Measurements from ENCODE around the gene GALNT6. TPM values are rescaled to one million over a fixed set of nuclear protein-coding genes. Genes with fewer than 3 reads are reported as not detected.

GALNT6 gene
- total and polyA plus RNA-seq, 9 of the 15 experiments (the other 6 are each of a cell fraction or from before 2014, with no cell fraction given), result 1.5 to 8.6 (median 5.1) TPM

DNA sequence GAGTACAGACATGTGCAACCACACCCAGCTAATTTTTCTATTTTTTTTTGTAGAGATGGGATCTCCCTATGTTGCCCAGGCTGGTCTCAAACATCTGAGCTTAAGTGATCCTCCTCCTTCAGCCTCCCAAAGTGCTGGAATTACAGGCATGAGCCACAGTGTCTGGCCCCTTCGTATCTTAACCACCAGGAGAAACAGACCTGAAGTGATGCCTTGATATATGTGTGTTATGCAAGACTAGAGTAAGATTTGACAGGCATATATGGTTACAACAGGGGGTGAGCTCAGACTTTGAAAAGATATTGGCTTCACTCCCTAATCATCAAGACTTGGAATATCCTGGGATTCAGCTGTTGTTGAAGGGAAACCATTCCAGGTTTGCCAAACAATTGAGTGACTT is 10.7 kb upstream of the GALNT6 start (continued):
- no peak for TF ChIP-seq MAFF (IDR thresholded peaks at IDR 0.05; ENCODE audit: low read length)
- TF ChIP-seq CBFA2T3 (IDR thresholded peaks at IDR 0.05), result peak; percentile 33; the same call in 1 of the 2 replicates

DNA sequence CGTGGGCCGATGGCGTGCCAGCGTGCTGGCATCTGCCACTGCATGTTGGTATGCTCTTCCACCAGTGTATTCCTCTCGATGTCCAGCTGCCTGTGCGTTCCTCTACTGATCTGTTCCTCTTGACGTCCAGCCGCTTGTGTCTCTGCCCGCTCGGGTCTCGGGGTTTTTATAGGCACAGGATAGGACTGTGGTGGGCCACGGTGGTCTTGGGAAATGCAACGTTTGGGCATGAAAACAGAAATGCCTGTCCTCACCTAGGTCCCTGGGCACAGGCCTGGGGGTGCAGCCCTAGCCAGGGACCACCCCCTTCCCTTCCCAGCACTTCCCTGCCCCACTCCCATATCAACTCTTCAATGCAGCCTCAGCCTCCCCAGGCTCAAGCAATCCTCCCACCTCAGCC is 10.3 kb upstream of the GALNT6 start:
- Histone ChIP-seq H3K27me3 (ENCODE audit: control insufficient read depth in 2 of 2, insufficient read depth in 2 of 2, low read length in 2 of 2) (peaks cover 0 to 7% of the 10 kb centered on the region in 2 experiments; a peak in 1 of 5 replicates), H4K20me1 (replicated peaks; ENCODE audit: control insufficient read depth, insufficient read depth, low read length) (no peaks in the 10 kb centered on the region), H3K79me2 (ENCODE audit: control insufficient read depth, insufficient read depth, low read length) (no peaks in the 10 kb centered on the region), H3K9me1 (ENCODE audit: control insufficient read depth, insufficient read depth, low read length) (no peaks in the 10 kb centered on the region), H2AFZ (ENCODE audit: low read depth, low read length) (0 out of 2 replicates have a peak overlapping the region, but pooled peaks have one; percentile 1), H3K4me3 (no peak overlapping the region), H3K27ac (ENCODE audit: extremely low read depth, low read depth, low read length) (no peak overlapping the region), H3K4me2 (ENCODE audit: insufficient read depth, low read length) (no peak overlapping the region), H3K36me3 (ENCODE audit: control insufficient read depth, insufficient read depth, low read length) (no peaks in the 10 kb centered on the region), H3K4me1 (replicated peaks in 1 of 2; ENCODE audit: control insufficient read depth in 2 of 2, insufficient read depth in 2 of 2, low read length in 2 of 2) (peaks cover 2 to 5% of the 10 kb centered on the region in 2 experiments; a peak in 2 of 5 replicates), H3K9ac (ENCODE audit: insufficient read depth in 1 of 2, low read depth in 2 of 2, low read length in 2 of 2) (no peak overlapping the region), H3K9me3 (replicated peaks; ENCODE audit: control insufficient read depth, insufficient read depth, low read depth, low read length) (no peaks in the 10 kb centered on the region)
- no peak for FAIRE-seq
- WGBS (ENCODE audit: insufficient coverage, low coverage, missing lambda C conversion rate), result 62% methylated on average over 13 of the region's 13 CpGs
- BruUV-seq (replicated peaks), result no TSS peak
- TF ChIP-seq YY1 (IDR thresholded peaks at IDR 0.05; ENCODE audit: borderline replicate concordance in 1 of 3, control insufficient read depth in 1 of 3, extremely low read depth in 1 of 3, insufficient read depth in 3 of 3, insufficient read length in 1 of 3, insufficient replicate concordance in 2 of 3, low read depth in 1 of 3, low read length in 2 of 3) (no peak), HSF4 (CRISPR knock-in tag; IDR thresholded peaks at IDR 0.05; ENCODE audit: borderline replicate concordance) (no peak), MAFF (IDR thresholded peaks at IDR 0.05; ENCODE audit: low read length) (no peak), RNF2 (IDR thresholded peaks at IDR 0.05) (no peak), ZFP36 (IDR thresholded peaks at IDR 0.05; ENCODE audit: low read depth, low read length, partially characterized antibody) (no peak), MCM7 (IDR thresholded peaks at IDR 0.05) (no peak), RBM14 (IDR thresholded peaks at IDR 0.05; ENCODE audit: borderline replicate concordance, insufficient read depth, low read depth, low read length) (no peak), ZNF79 (CRISPR knock-in tag; IDR thresholded peaks at IDR 0.05; ENCODE audit: low read depth) (no peak), ZNF668 (CRISPR knock-in tag; IDR thresholded peaks at IDR 0.05) (no peak), HCFC1 (IDR thresholded peaks at IDR 0.05; ENCODE audit: low read depth, low read length) (no peak), POLR3G (IDR thresholded peaks at IDR 0.05; ENCODE audit: extremely low read depth, insufficient read length, insufficient replicate concordance) (no peak), BCL6 (CRISPR knock-in tag; IDR thresholded peaks at IDR 0.05) (no peak), EP400 (IDR thresholded peaks at IDR 0.05) (no peak), HLTF (IDR thresholded peaks at IDR 0.05) (no peak)
- TF ChIP-seq, protein P1, sequence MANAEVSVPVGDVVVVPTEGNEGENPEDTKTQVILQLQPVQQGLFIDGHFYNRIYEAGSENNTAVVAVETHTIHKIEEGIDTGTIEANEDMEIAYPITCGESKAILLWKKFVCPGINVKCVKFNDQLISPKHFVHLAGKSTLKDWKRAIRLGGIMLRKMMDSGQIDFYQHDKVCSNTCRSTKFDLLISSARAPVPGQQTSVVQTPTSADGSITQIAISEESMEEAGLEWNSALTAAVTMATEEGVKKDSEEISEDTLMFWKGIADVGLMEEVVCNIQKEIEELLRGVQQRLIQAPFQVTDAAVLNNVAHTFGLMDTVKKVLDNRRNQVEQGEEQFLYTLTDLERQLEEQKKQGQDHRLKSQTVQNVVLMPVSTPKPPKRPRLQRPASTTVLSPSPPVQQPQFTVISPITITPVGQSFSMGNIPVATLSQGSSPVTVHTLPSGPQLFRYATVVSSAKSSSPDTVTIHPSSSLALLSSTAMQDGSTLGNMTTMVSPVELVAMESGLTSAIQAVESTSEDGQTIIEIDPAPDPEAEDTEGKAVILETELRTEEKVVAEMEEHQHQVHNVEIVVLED (CRISPR knock-in tag; IDR thresholded peaks at IDR 0.05), result no peak
- in situ Hi-C loops (cut with MboI), result loop anchor here (25.0 kb wide), 1 partner anchor 611 kb away; the partner anchor contains the start of gene TAMALIN
- ChIA-PET POLR2A (interaction anchor here (1.3 kb wide), 1 partner anchor 15 kb away, joined by 4 read pairs; no protein-coding TSS in a partner anchor), CTCF (ENCODE audit: low intra/inter-chr PET ratio) (no interaction called here)
- DNase-seq (ENCODE audit: extremely low read depth in 1 of 4, low spot score in 3 of 4), result no peak
- ATAC-seq, result no peak
- intact Hi-C loops (cut with micrococcal nuclease), result no loop called here
